ENCODE data around the gene TMEM161A. TPM values are rescaled to one million over a fixed set of nuclear protein-coding genes. Genes with fewer than 3 reads are reported as not detected.
"Not testable (repeated sequence)": the region's sequence is repeated elsewhere in the genome, so short reads cannot be mapped to it uniquely, and the experiment has no call there.

Gene TMEM161A
- total RNA-seq, 4 donors from 2014 or later = 16.7 to 24.5 (median 20.1) TPM

DNA sequence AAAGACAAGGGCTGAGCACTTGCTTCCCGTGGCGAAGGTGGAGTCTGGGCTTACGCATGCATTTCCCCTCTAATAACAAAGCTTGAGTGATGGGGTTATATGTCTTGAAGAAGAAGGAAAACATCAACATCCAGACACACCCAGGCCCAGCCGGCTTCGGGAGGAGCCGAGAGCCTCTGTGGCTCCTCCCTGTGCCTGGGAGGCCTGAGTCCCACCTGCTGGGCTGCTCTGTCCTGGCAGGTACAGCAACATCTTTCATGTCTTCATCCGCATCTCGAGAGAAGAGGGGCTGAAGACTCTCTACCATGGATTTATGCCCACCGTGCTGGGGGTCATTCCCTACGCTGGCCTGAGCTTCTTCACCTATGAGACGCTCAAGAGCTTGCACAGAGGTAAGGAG, 30.6 kb downstream of the TMEM161A start:
- 75 to 80% methylated on average over 1 to 6 of the region's 11 CpGs for WGBS, 2 donors (ENCODE audit: low coverage in 1 of 2)
- TF ChIP-seq POLR2A (IDR thresholded peaks at IDR 0.05) (no peak), EP300 (IDR thresholded peaks at IDR 0.05) (no peak), POLR2AphosphoS5 (IDR thresholded peaks at IDR 0.05) (no peak), CTCF (IDR thresholded peaks at IDR 0.05) (no peak)
- Histone ChIP-seq H3K27ac (no peak overlapping the region), H3K9me3 (no peaks in the 10 kb centered on the region), H3K4me1 (peaks cover 0 to 29% (median 3%) of the 10 kb centered on the region in 3 donors), H3K4me3 (no peak overlapping the region), H3K36me3 (peaks cover 0 to 28% of the 10 kb centered on the region in 2 donors), H3K27me3 (peaks cover 10% of the 10 kb centered on the region)
- ATAC-seq = no peak

DNA sequence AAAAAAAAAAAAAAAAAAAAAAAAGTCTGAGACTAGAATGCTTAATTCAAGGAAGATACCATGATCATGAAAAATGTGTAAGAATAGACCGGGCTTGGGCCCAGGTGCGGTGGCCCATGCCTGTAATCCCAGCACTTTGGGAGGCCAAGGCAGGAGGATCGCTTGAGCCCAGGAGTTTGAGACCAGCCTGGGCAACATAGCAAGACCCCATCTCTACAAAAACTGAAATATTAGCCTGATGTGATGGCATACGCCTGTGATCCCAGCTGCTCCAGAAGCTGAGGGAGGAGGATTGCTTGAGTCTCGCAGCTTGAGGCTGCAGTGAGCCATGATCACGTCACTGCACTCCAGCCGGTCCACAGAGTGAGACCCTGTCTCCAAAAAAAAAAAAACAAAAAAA, 31.3 kb downstream of the TMEM161A start:
- peaks cover 0 to 35% of the 10 kb centered on the region in 2 donors for H3K36me3 ChIP-seq

DNA sequence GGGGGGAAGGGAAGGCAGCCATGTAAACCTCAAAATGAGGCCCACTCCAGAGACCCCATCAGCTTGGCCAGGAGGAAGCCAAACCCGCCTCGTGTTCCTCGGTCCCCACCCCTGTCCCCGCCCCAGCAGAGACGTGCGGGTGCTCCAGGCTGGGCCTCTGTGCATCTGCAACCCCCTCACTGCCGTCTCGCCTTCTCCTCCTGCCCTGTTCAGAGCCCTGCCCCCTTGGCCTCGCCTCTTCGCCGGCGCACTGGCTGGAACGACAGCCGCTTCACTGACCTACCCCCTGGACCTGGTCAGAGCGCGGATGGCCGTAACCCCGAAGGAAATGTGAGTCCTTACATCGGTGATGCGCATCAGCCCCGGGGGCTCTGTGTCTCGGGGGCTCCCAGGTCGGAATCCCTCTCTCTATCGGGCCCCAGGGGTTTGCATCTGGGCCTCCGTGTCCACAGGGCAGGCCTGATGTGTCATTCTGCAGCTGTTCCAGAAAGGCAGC, 32.2 kb downstream of the TMEM161A start:
- Histone ChIP-seq H3K4me1 (peaks cover 0 to 29% (median 3%) of the 10 kb centered on the region in 3 donors), H3K27ac (peak overlapping the region in 1 of 4 donors; percentile 26), H3K27me3 (peaks cover 10% of the 10 kb centered on the region), H3K36me3 (peaks cover 0 to 43% of the 10 kb centered on the region in 2 donors), H3K4me3 (peak overlapping the region in 1 of 2 donors; percentile 37), H3K9me3 (no peaks in the 10 kb centered on the region)
- WGBS, 2 donors (ENCODE audit: low coverage in 1 of 2) = 24 to 32% methylated on average over 5 to 6 of the region's 25 CpGs
- peak; percentile 27 for ATAC-seq
- no peak for TF ChIP-seq EP300 (IDR thresholded peaks at IDR 0.05)
- TF ChIP-seq POLR2AphosphoS5 (IDR thresholded peaks at IDR 0.05) = no peak
- TF ChIP-seq POLR2A (IDR thresholded peaks at IDR 0.05) = no peak
- no peak for TF ChIP-seq CTCF (IDR thresholded peaks at IDR 0.05)

More for the DNA sequence above, 31.3 kb downstream of the TMEM161A start:
- Histone ChIP-seq H3K27me3 (peaks cover 10% of the 10 kb centered on the region), H3K4me1 (peaks cover 0 to 29% (median 3%) of the 10 kb centered on the region in 3 donors)
- H3K9me3 ChIP-seq, ATAC-seq, H3K4me3 ChIP-seq, H3K27ac ChIP-seq: not testable (repeated sequence)
- 88 to 97% methylated on average over 5 to 7 of the region's 7 CpGs for WGBS, 2 donors (ENCODE audit: low coverage in 1 of 2)

DNA sequence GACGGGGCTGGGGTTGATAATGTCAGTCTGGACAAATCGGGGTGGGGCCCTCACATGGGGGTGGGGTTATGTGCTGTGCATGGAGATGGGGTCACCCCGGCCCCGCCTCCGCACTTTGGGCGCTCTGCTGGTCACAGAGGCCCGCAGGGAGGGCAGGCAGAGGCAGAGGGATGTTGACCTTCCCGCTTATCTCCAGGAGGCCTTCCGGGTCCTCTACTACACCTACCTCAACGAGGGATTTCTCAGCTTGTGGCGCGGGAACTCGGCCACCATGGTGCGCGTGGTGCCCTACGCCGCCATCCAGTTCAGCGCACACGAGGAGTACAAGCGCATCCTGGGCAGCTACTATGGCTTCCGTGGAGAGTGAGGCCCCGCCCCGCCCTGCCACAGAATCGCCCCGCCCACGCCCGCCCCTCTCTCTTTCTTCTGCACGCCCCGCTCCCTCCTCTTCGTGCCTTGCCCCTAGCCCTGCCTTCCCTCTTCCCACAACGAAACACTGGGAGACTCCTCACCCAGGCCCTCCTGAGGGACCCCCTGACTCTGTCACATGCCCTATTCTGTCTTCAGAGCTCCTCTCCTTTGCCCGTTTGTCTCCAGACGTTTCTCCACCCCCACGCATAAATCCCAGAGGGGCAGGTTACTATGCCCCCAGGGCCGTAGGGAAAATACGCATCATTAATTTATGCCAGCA, 32.8 kb downstream of the TMEM161A start:
- peak overlapping the region in 1 of 2 donors; percentile 37 for H3K4me3 ChIP-seq
- peak overlapping the region in 1 of 4 donors; percentile 26 for H3K27ac ChIP-seq
- ATAC-seq = peak; percentile 80
- H3K36me3 ChIP-seq = peaks cover 0 to 49% of the 10 kb centered on the region in 2 donors
- no peaks in the 10 kb centered on the region for H3K9me3 ChIP-seq
- peaks cover 0 to 25% (median 2%) of the 10 kb centered on the region in 3 donors for H3K4me1 ChIP-seq
- no peak for TF ChIP-seq POLR2AphosphoS5 (IDR thresholded peaks at IDR 0.05)
- TF ChIP-seq CTCF (IDR thresholded peaks at IDR 0.05) = no peak
- no peak for TF ChIP-seq EP300 (IDR thresholded peaks at IDR 0.05)
- no peak for TF ChIP-seq POLR2A (IDR thresholded peaks at IDR 0.05)
- H3K27me3 ChIP-seq = peaks cover 4% of the 10 kb centered on the region
- 21 to 50% methylated on average over 1 to 16 of the region's 36 CpGs for WGBS, 2 donors (ENCODE audit: low coverage in 1 of 2)

DNA sequence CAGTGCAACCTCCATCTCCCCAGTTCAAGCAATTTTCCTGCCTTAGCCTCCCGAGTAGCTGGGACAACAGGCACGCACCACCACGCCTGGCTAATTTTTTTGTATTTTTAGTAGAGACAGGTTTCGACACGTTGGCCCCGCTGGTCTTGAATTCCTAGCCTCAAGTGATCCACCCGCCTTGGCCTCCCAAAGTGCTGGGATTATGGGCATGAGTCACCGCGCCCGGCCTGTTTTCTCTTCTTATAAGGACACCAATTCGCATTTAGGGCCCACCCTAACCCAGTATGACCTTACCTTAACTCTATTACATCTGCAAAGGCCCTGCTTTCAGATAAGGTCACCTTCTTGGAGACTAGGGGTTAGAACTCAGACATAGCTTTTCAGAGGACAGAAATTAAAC, 35.1 kb downstream of the TMEM161A start:
- peaks cover 0 to 16% (median 0%) of the 10 kb centered on the region in 3 donors for H3K4me1 ChIP-seq
- no peak overlapping the region for H3K27ac ChIP-seq
- WGBS, 2 donors (ENCODE audit: low coverage in 1 of 2) = 96% methylated on average over 8 of the region's 11 CpGs; no CpG with 5 or more reads in 1 of the 2 donors
- no peak overlapping the region for H3K4me3 ChIP-seq
- H3K9me3 ChIP-seq = no peaks in the 10 kb centered on the region
- ATAC-seq = no peak
- peaks cover 0 to 64% of the 10 kb centered on the region in 2 donors for H3K36me3 ChIP-seq
- H3K27me3 ChIP-seq = no peaks in the 10 kb centered on the region
- TF ChIP-seq CTCF (IDR thresholded peaks at IDR 0.05) = no peak
- no peak for TF ChIP-seq EP300 (IDR thresholded peaks at IDR 0.05)
- no peak for TF ChIP-seq POLR2A (IDR thresholded peaks at IDR 0.05)
- no peak for TF ChIP-seq POLR2AphosphoS5 (IDR thresholded peaks at IDR 0.05)

DNA sequence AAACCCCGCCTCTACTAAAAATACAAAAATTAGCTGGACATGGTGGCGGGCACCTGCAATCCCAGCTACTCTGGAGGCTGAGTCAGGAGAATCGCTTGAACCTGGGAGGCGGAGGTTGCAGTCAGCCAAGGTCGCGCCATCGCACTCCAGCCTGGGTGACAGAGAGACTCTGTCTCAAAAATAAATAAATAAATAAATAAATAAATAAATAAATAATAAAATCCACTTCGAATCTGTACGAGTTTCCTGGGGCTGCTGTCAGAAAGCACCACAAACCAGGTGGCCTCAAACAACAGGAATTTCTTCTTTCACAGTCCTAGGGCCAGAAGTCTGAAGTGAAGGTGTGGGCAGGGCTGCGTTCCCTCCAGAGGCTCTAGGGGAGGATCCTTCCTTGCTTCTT, 35.7 kb downstream of the TMEM161A start:
- Histone ChIP-seq H3K36me3 (peaks cover 0 to 64% of the 10 kb centered on the region in 2 donors), H3K4me1 (peaks cover 0 to 16% (median 0%) of the 10 kb centered on the region in 3 donors)
- not testable (repeated sequence) for H3K27me3 ChIP-seq, H3K27ac ChIP-seq, ATAC-seq, H3K9me3 ChIP-seq, H3K4me3 ChIP-seq
- WGBS, 2 donors (ENCODE audit: low coverage in 1 of 2) = 94 to 100% methylated on average over 1 to 5 of the region's 10 CpGs

All from gastroesophageal sphincter (tissue), 4 donors.